NB4 (cell line): ENCODE results near the gene OTOP3.

ENCODE experiments used
- DNase-seq: peaks from one replicate; pipeline ENCODE4 v3.0.0; 2010; ENCODE audit warnings: low read depth
- H3K4me3 ChIP-seq: one replicate; pipeline ENCODE4 v1.5.1; 2011; ENCODE audit warnings: mild to moderate bottlenecking, low read depth, low read length, moderate library complexity
- MYC ChIP-seq: IDR thresholded peaks from 2 replicates; pipeline ENCODE4 v1.6.1; 2011; ENCODE audit warnings: low read depth, low read length
- POLR2A ChIP-seq: IDR thresholded peaks from 2 replicates; pipeline ENCODE4 v1.6.1; 2011; ENCODE audit warnings: mild to moderate bottlenecking; ENCODE audit not compliant: insufficient read length; ENCODE audit errors: extremely low read depth
- TF ChIP-seq, protein P1 (sequence below): IDR thresholded peaks from 2 replicates; pipeline ENCODE4 v1.6.1; 2011; ENCODE audit warnings: low read depth, low read length
- TF ChIP-seq, protein P2 (sequence below): IDR thresholded peaks from one replicate; pipeline ENCODE4 v1.5.1; 2012; ENCODE audit warnings: low read depth, low read length

OTOP3 gene

DNA sequence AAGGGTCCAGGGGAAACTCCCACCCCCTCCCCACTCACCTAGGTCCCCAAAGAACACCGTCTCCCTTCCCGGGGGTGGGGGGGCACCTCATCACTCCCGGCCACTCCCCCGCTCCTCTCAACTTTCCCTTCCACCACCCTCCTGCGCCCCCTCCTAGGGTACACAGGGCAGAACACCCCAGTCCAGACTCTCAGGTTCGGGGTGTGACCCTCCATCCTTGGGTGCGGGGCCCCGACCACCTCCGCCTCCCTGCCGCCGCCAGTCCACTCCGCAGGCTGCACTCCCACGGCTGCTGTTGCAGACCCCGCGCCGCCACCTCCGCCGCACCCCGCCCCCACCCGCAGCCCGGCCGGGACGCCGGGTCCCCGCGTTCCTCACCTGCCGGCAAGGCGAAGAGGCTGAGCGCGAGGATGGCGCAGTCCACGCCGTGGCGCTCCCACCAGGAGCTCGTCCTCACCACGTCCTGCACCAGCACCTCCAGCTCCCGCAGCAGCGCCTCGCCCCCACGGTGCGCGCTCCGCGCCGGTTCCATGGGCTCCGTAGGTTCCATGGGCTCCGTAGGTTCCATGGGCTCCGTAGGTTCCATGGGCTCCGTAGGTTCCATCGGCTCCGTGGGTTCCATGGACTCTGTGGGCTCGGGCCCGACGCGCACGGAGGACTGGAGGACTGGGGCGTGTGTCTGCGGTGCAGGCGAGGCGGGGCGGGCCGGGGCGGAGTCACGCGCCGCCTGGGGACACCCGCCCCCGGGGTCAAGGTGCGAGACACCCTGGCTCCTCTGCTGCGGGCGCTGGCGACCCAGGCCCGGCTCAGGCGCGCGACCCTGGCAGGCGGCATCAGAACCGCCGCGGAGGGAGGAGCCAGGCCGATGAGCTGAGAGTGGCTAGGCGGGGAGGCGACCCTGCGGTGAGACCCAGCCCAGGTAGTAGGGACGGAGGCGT is 42.5 kb upstream of the OTOP3 start, which contains the start of gene FADS6:
Gene FADS6, minus strand, starts transcription at position 660 of the 938 bp plus-strand sequence. Its CDS starts 38 bp downstream, at position 622.
- TF ChIP-seq, protein P1, sequence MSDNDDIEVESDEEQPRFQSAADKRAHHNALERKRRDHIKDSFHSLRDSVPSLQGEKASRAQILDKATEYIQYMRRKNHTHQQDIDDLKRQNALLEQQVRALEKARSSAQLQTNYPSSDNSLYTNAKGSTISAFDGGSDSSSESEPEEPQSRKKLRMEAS, result no peak
- TF ChIP-seq, protein P2, sequence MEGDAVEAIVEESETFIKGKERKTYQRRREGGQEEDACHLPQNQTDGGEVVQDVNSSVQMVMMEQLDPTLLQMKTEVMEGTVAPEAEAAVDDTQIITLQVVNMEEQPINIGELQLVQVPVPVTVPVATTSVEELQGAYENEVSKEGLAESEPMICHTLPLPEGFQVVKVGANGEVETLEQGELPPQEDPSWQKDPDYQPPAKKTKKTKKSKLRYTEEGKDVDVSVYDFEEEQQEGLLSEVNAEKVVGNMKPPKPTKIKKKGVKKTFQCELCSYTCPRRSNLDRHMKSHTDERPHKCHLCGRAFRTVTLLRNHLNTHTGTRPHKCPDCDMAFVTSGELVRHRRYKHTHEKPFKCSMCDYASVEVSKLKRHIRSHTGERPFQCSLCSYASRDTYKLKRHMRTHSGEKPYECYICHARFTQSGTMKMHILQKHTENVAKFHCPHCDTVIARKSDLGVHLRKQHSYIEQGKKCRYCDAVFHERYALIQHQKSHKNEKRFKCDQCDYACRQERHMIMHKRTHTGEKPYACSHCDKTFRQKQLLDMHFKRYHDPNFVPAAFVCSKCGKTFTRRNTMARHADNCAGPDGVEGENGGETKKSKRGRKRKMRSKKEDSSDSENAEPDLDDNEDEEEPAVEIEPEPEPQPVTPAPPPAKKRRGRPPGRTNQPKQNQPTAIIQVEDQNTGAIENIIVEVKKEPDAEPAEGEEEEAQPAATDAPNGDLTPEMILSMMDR, result no peak
- TF ChIP-seq POLR2A (no peak), MYC (no peak)
- H3K4me3 ChIP-seq, result no peak within 1 kb of the TSS
- no peak for DNase-seq

DNA sequence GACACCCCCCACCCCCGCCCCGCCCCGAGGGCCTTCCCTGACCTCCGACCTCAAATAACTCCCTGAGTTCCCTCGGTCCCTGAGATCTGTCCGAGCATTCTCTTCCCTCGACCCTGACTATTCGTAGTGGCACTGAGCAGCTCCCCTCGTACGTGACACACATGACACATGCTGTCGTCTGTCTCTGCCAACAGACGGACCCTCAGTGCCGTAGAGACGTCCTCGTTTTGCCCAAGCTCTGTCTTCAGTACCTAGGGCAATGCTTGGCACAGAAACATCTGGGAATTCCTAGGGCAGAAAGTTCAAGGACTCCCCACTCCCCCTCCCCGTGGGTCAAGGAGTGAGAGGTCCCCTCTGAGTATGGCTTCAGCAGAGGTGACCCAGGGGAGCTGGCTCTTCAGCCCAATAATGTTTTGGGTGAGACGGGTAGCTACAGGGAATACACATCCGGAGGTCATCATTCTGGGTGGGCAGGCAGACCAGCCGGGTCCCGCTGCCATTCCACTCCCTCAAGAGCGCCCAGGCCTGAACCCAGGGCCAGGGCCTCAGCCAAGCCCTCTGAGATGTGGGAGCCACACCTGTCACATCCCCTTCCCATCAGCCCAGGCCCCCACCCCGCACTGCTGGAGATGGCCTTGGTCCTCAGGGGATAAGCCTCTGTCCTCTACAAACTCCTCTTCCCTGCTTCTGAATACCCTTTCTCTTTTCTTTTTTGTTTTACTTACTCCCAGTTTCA is 41.6 kb upstream of the OTOP3 start:
- H3K4me3 ChIP-seq, result no peak overlapping the region
- DNase-seq, result no peak
- TF ChIP-seq, protein P1, result no peak
- TF ChIP-seq MYC, result no peak
- TF ChIP-seq, protein P2, result no peak
- no peak for TF ChIP-seq POLR2A

DNA sequence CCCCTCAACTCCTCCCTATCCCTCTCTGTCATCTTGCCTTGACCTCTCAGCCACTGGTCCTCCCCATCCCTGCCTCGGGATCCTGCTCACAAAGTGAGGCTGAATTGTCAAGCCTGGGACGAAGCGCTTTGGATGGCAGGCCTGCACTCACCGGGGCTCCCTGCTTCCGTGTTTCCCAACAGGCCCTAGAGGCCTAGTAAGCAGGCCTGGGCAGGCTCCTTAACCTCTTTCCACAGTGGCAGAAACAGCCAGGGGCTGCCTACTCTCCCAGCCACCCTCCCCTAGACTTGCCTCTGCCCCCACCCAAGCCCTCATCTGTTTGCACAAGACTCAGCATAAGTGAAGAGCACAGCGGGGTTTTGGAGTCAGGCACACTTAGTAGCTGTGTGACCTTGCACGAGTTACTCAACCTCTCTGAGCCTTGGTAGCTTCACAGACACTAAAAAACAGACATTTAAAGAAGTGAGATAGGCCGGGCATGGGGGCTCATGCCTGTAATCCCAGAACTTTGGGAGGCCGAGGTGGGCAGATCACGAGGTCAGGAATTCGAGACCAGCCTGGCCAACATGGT is 37.2 kb upstream of the OTOP3 start:
- H3K4me3 ChIP-seq, result no peak overlapping the region
- no peak for TF ChIP-seq POLR2A
- no peak for DNase-seq

DNA sequence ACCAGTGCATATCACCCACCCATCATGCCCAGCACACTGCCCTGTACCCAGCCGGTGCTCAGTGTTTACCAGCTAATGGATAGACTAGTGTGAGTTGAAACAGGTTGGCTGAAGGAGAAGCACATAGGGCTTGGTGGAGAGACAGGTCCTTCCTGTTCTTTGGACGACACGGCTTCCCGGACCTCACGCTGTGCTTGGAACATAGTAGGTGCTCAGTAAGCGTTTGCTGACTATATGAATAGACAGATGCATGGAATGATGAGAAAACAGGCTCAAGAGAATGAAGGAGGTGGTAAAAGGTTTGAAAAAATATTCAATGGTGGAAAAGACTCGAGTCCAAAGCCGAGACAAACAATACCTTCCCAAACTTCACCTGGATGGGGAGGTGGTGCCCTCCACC is 35.5 kb upstream of the OTOP3 start:
- H3K4me3 ChIP-seq, result no peak overlapping the region
- TF ChIP-seq MYC (no peak), POLR2A (no peak)
- TF ChIP-seq, protein P2, result no peak
- TF ChIP-seq, protein P1, result no peak
- no peak for DNase-seq

DNA sequence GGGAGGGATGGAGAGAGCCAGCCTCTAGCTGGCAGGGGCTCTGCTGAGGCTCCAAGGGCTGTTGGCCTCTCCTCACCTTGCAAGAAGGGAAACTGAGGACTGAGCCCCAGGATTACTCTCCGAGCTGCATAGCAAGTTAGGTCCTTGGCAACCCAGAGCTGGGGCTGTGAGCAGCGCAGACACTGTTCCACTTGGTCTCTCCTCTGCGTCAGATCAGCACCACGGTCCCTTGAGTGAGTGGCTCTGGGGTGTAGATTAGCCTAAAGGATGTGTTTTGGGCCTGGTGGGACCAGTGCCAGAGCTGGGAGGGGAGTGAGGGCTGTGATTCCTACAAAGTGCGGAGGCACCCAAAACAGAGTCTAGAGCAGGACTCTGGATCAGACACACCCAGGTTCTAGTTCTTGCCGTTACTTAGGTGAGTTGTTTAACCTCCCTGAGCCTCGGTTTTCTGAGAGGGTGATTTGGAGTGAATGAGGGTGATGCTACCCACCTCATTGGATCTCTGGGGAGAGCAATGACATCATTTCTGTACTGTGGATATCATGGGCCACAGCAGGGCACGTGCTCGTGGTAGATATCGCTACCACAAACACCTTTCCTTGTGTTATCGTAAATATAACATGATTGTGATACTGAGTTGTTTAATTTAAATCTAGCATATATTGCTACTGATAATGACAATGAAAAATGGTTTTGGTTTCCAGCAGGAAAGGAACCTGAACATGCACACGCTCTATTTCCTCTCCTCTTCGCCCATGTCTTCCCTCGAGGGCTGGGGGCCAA is 34.2 kb upstream of the OTOP3 start:
- no peak for DNase-seq
- TF ChIP-seq, protein P1, result no peak
- TF ChIP-seq MYC (no peak), POLR2A (no peak)
- TF ChIP-seq, protein P2, result no peak
- H3K4me3 ChIP-seq, result no peak overlapping the region
